Endodermal cell (in vitro differentiated cells): ENCODE results near the gene TGFBR3. TPM values are rescaled to one million over a fixed set of nuclear protein-coding genes. Genes with fewer than 3 reads are reported as not detected.

Experiments used
- DNase-seq: peaks from one replicate; pipeline ENCODE4 v3.0.0-alpha.2; 2017
- H3K27ac ChIP-seq: 2 replicates; pipeline ENCODE4 v1.5.1; 2013; ENCODE audit warnings: mild to moderate bottlenecking, low read depth, low read length, moderate library complexity
- H3K27me3 ChIP-seq: 2 replicates; pipeline ENCODE4 v1.6.1; 2013; ENCODE audit warnings: mild to moderate bottlenecking, low read length, moderate library complexity; ENCODE audit not compliant: insufficient read depth, control insufficient read depth, poor library complexity, severe bottlenecking
- H3K36me3 ChIP-seq: 2 replicates; pipeline ENCODE4 v1.7.0; 2013; ENCODE audit warnings: mild to moderate bottlenecking, low read length, moderate library complexity; ENCODE audit not compliant: control insufficient read depth, insufficient read depth
- H3K4me1 ChIP-seq: one replicate; pipeline ENCODE4 v1.7.0; 2013; ENCODE audit warnings: low read length; ENCODE audit not compliant: control insufficient read depth, insufficient read depth
- H3K4me3 ChIP-seq: 2 replicates; pipeline ENCODE4 v1.5.1; 2013; ENCODE audit warnings: mild to moderate bottlenecking, low read length, moderate library complexity
- H3K9ac ChIP-seq: 2 replicates; pipeline ENCODE4 v1.6.1; 2013; ENCODE audit warnings: mild to moderate bottlenecking, low read length, moderate library complexity; ENCODE audit not compliant: poor library complexity, severe bottlenecking; ENCODE audit errors: extremely low read depth
- H3K9me3 ChIP-seq: 2 replicates; pipeline ENCODE4 v1.6.1; 2013; ENCODE audit warnings: mild to moderate bottlenecking, low read length, moderate library complexity; ENCODE audit not compliant: control insufficient read depth
- H3K27ac Mint-ChIP-seq: 2 replicates; pipeline ENCODE4 v1.8.0; 2020; ENCODE audit warnings: mixed read lengths
- H3K27me3 Mint-ChIP-seq: 2 replicates; pipeline ENCODE4 v1.8.0; 2021; ENCODE audit warnings: mild to moderate bottlenecking, mixed read lengths; ENCODE audit not compliant: insufficient read depth
- H3K36me3 Mint-ChIP-seq: 2 replicates; pipeline ENCODE4 v1.8.0; 2020; ENCODE audit warnings: low read depth, mixed read lengths
- H3K4me1 Mint-ChIP-seq: 2 replicates; pipeline ENCODE4 v1.8.0; 2020; ENCODE audit warnings: mixed read lengths
- H3K4me3 Mint-ChIP-seq: 2 replicates; pipeline ENCODE4 v1.8.0; 2020; ENCODE audit warnings: mild to moderate bottlenecking, moderate library complexity, mixed read lengths
- H3K9me3 Mint-ChIP-seq: 2 replicates; pipeline ENCODE4 v1.8.0; 2020; ENCODE audit warnings: mild to moderate bottlenecking, mixed read lengths
- WGBS, 2 experiments: methylation state at CpG; one replicate each; pipeline versions ENCODE4 v1.1.5 to v1.1.7; 2013; ENCODE audit warnings: missing lambda C conversion rate in 2 of 2, mixed read lengths in 1 of 2; ENCODE audit not compliant: insufficient coverage in 1 of 2, insufficient read length in 1 of 2; 5-methylcytosine and 5-hydroxymethylcytosine counted together
- total RNA-seq, 2 donors: library from RNA; stranded (reverse); fragmentation: NEBNext Ultra II Directional in 1 of 2; extraction: Animal tissue kit (Norgen Biotek cat#: 25700) in 1 of 2; gene quantifications; 2 replicates in 1 of 2; 3 replicates in 1 of 2; pipeline ENCODE4 v1.2.1, GENCODE V29; 2021
- TF ChIP-seq, protein P1 (sequence below): fragments of 200-600 bp; sonication (generic); conservative IDR thresholded peaks from 2 replicates; pipeline ENCODE4 v1.5.0; 2021; ENCODE audit warnings: antibody characterized with exemption, mild to moderate bottlenecking

Gene TGFBR3
- total RNA-seq, 2 donors from 2014 or later, result 8.1 to 8.5 TPM

DNA sequence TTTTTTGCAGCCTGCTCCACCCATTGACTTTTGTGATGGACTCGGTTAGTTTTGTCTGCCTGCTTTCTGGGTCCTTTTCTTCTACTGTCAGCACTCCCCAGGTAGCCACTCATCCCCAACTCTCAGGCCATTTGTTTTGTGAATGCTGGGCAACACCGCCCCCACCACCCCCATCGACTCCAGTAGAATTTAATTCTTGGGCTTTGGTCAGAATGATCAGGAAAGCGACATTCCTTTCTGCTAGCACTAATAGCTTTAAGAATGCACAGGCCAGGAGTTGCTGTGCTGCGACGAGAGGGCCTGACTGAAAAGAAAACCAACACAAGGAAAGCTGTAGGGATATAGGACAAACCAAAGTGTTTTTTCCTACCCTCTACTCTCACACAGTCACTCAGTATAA, 240.9 kb downstream of the TGFBR3 start:
- Mint-ChIP-seq H3K9me3 (peaks cover 18% of the 10 kb centered on the region), H3K27me3 (peaks cover 5% of the 10 kb centered on the region), H3K4me1 (peaks cover 9% of the 10 kb centered on the region), H3K27ac (peak overlapping the region; percentile 42), H3K4me3 (no peak overlapping the region), H3K36me3 (peaks cover 3% of the 10 kb centered on the region)
- H3K27ac ChIP-seq, result no peak overlapping the region
- no peak overlapping the region for H3K4me3 ChIP-seq
- H3K9me3 ChIP-seq, result peaks cover 4% of the 10 kb centered on the region
- WGBS, 2 experiments, result 17 to 22% methylated on average over 3 to 6 of the region's 6 CpGs
- no peaks in the 10 kb centered on the region for H3K27me3 ChIP-seq
- no peak overlapping the region for H3K9ac ChIP-seq
- H3K4me1 ChIP-seq, result peaks cover 6% of the 10 kb centered on the region
- peak; percentile 83 for DNase-seq
- H3K36me3 ChIP-seq, result no peaks in the 10 kb centered on the region
- TF ChIP-seq, protein P1, sequence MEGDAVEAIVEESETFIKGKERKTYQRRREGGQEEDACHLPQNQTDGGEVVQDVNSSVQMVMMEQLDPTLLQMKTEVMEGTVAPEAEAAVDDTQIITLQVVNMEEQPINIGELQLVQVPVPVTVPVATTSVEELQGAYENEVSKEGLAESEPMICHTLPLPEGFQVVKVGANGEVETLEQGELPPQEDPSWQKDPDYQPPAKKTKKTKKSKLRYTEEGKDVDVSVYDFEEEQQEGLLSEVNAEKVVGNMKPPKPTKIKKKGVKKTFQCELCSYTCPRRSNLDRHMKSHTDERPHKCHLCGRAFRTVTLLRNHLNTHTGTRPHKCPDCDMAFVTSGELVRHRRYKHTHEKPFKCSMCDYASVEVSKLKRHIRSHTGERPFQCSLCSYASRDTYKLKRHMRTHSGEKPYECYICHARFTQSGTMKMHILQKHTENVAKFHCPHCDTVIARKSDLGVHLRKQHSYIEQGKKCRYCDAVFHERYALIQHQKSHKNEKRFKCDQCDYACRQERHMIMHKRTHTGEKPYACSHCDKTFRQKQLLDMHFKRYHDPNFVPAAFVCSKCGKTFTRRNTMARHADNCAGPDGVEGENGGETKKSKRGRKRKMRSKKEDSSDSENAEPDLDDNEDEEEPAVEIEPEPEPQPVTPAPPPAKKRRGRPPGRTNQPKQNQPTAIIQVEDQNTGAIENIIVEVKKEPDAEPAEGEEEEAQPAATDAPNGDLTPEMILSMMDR, result no peak

GRCh38 chr1:91643431-91643830, 242.5 kb downstream of the TGFBR3 start:
- Histone ChIP-seq H3K4me3 (no peak overlapping the region), H3K9ac (no peak overlapping the region), H3K27ac (no peak overlapping the region), H3K9me3 (peaks cover 4% of the 10 kb centered on the region), H3K27me3 (no peaks in the 10 kb centered on the region), H3K4me1 (peaks cover 6% of the 10 kb centered on the region), H3K36me3 (no peaks in the 10 kb centered on the region)
- Mint-ChIP-seq H3K9me3 (peaks cover 25% of the 10 kb centered on the region), H3K4me3 (no peak overlapping the region), H3K27me3 (peaks cover 5% of the 10 kb centered on the region), H3K36me3 (peaks cover 3% of the 10 kb centered on the region), H3K27ac (no peak overlapping the region), H3K4me1 (peaks cover 9% of the 10 kb centered on the region)
- 95 to 97% methylated on average over 4 of the region's 4 CpGs for whole genome bisulfite sequencing, 2 experiments
- no peak for DNase-seq
- TF ChIP-seq, protein P1, result no peak

DNA sequence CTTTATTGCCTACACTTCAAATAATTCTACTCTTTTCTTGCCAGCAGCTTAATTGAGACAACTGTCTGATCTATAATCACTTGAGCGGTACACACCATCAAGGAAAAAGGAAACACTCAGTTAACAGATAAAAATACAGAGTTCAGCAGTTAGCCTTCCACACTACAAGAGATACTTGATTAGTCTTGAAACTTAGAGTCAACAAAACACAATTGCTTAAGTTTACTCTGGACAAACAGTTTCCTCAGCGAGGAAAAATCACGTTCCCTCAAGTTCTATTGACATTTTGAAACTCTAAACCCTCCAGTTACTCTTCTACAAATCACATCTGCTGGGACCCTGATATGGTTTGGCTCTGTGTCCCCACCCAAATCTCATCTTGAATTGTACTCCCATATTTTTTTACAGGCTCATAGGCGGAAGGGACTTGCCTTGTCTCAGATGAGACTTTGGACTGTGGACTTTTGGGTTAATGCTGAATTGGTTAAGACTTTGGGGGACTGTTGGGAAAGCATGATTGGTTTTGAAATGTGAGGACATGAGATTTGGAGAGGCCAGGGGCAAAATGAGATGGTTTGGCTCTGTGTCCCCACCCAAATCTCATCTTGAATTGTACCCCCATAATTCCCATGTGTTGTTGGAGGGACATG, 244.9 kb downstream of the TGFBR3 start:
- Histone ChIP-seq H3K27me3 (no peaks in the 10 kb centered on the region), H3K9ac (no peak overlapping the region), H3K9me3 (peaks cover 4% of the 10 kb centered on the region), H3K27ac (no peak overlapping the region), H3K36me3 (no peaks in the 10 kb centered on the region), H3K4me1 (peaks cover 6% of the 10 kb centered on the region), H3K4me3 (no peak overlapping the region)
- H3K4me3 Mint-ChIP-seq, result no peak overlapping the region
- 82 to 89% methylated on average over 3 to 4 of the region's 4 CpGs for WGBS, 2 experiments
- H3K4me1 Mint-ChIP-seq, result peaks cover 14% of the 10 kb centered on the region
- DNase-seq, result no peak
- TF ChIP-seq, protein P1, result no peak
- peaks cover 3% of the 10 kb centered on the region for H3K36me3 Mint-ChIP-seq
- peaks cover 5% of the 10 kb centered on the region for H3K27me3 Mint-ChIP-seq
- H3K9me3 Mint-ChIP-seq, result peaks cover 25% of the 10 kb centered on the region
- H3K27ac Mint-ChIP-seq, result no peak overlapping the region
